H1 (cell line): ENCODE results near the gene CIB2. TPM values are rescaled to one million over a fixed set of nuclear protein-coding genes. Genes with fewer than 3 reads are reported as not detected.

ENCODE experiments used
- SRF ChIP-seq: IDR thresholded peaks from 2 replicates; pipeline ENCODE4 v1.6.1; 2011; ENCODE audit warnings: mild to moderate bottlenecking, low read depth, low read length, moderate library complexity
- polyA plus RNA-seq, 7 experiments: library from polyadenylated mRNA; depleted of rRNA in 3 of 7; stranded (reverse) in 5 of 7; unstranded in 2 of 7; fragments of >200 nt in 5 of 7; fragments of 200-250 nt in 2 of 7; gene quantifications; 1 replicate in 5 of 7; 2 replicates in 1 of 7; 4 replicates in 1 of 7; pipeline versions ENCODE4 v1.2.1 to v1.2.3, GENCODE V29; 2011 to 2013; ENCODE audit warnings: missing spikeins in 2 of 7, mixed read lengths in 2 of 7
- total RNA-seq: library from RNA; stranded (reverse); fragmentation: NEBNext Ultra II Directional; extraction: Animal tissue kit (Norgen Biotek cat#: 25700); gene quantifications from 2 replicates; pipeline ENCODE4 v1.2.1, GENCODE V29; 2021

CIB2 gene
- total and polyA plus RNA-seq, 2 of the 8 experiments (the other 6 are each of a cell fraction or from before 2014, with no cell fraction given), result 41.5 to 45.8 TPM

GRCh38 chr15:78061963-78062427 is 69.2 kb downstream of the CIB2 start (continued):
- no peak for TF ChIP-seq SRF
